ENCODE measurements around the gene SYPL2. TPM values are rescaled to one million over a fixed set of nuclear protein-coding genes. Genes with fewer than 3 reads are reported as not detected.
"Not testable (repeated sequence)": the region's sequence is repeated elsewhere in the genome, so short reads cannot be mapped to it uniquely, and the experiment has no call there.

Gene SYPL2
- total RNA-seq, 2 donors from 2014 or later, result 0.09 TPM; not detected in 1

- DNase-seq (ENCODE audit: low spot score in 2 of 2), result no peak
- H3K9me3 Mint-ChIP-seq, result peaks cover 0 to 13% of the 10 kb centered on the region in 2 donors
- peaks cover 10 to 22% of the 10 kb centered on the region in 2 donors for H3K36me3 Mint-ChIP-seq
- ATAC-seq, result no peak
- H3K27ac Mint-ChIP-seq, result no peak overlapping the region
These were observed 8.5 kb upstream of the SYPL2 start for GRCh38 chr1:109457819-109458218.

GRCh38 chr1:109466125-109466451, 258 bp upstream of the SYPL2 start:
- DNase-seq (ENCODE audit: low spot score in 2 of 2) (no peak), ATAC-seq (no peak)
- H3K9me3 Mint-ChIP-seq, result no peaks in the 10 kb centered on the region
- no peaks in the 10 kb centered on the region for H3K36me3 Mint-ChIP-seq
- peak overlapping the region in 1 of 2 donors; percentile 29 for H3K27ac Mint-ChIP-seq

- Mint-ChIP-seq H3K36me3 (no peaks in the 10 kb centered on the region), H3K9me3 (no peaks in the 10 kb centered on the region), H3K27ac (no peak overlapping the region)
- no peak for ATAC-seq
- no peak for DNase-seq (ENCODE audit: low spot score in 2 of 2)
These were observed 993 bp downstream of the SYPL2 start for GRCh38 chr1:109467301-109467777.

GRCh38 chr1:109468061-109468460, 1.7 kb downstream of the SYPL2 start:
- Mint-ChIP-seq H3K27ac (no peak overlapping the region), H3K36me3 (no peaks in the 10 kb centered on the region), H3K9me3 (no peaks in the 10 kb centered on the region)
- DNase-seq (ENCODE audit: low spot score in 2 of 2) (no peak), ATAC-seq (no peak)

GRCh38 chr1:109468903-109469302, 2.6 kb downstream of the SYPL2 start:
- ATAC-seq, result no peak
- Mint-ChIP-seq H3K27ac (no peak overlapping the region), H3K9me3 (no peaks in the 10 kb centered on the region), H3K36me3 (no peaks in the 10 kb centered on the region)
- no peak for DNase-seq (ENCODE audit: low spot score in 2 of 2)

- Mint-ChIP-seq H3K27ac (no peak overlapping the region), H3K36me3 (no peaks in the 10 kb centered on the region), H3K9me3 (no peaks in the 10 kb centered on the region)
- ATAC-seq (no peak), DNase-seq (ENCODE audit: low spot score in 2 of 2) (no peak)
These were observed 3.9 kb downstream of the SYPL2 start for GRCh38 chr1:109470245-109470644.

- ATAC-seq (no peak), DNase-seq (ENCODE audit: low spot score in 2 of 2) (no peak)
- H3K27ac Mint-ChIP-seq, result no peak overlapping the region
- no peaks in the 10 kb centered on the region for H3K36me3 Mint-ChIP-seq
- H3K9me3 Mint-ChIP-seq, result no peaks in the 10 kb centered on the region
These were observed 6.4 kb downstream of the SYPL2 start for GRCh38 chr1:109472779-109473178.

GRCh38 chr1:109473284-109474057, 7.1 kb downstream of the SYPL2 start:
- H3K36me3 Mint-ChIP-seq; DNase-seq (ENCODE audit: low spot score in 2 of 2); H3K9me3 Mint-ChIP-seq; ATAC-seq; H3K27ac Mint-ChIP-seq: not testable (repeated sequence)

GRCh38 chr1:109474697-109475096, 8.4 kb downstream of the SYPL2 start:
- no peak overlapping the region for H3K27ac Mint-ChIP-seq
- H3K36me3 Mint-ChIP-seq, result no peaks in the 10 kb centered on the region
- no peak for DNase-seq (ENCODE audit: low spot score in 2 of 2)
- ATAC-seq, result no peak
- H3K9me3 Mint-ChIP-seq, result no peaks in the 10 kb centered on the region

- Mint-ChIP-seq H3K9me3 (no peaks in the 10 kb centered on the region), H3K36me3 (no peaks in the 10 kb centered on the region), H3K27ac (no peak overlapping the region)
- ATAC-seq (no peak), DNase-seq (ENCODE audit: low spot score in 2 of 2) (peak in 1 of 2 donors; percentile 7)
These were observed 8.9 kb downstream of the SYPL2 start for GRCh38 chr1:109475261-109475660.

- DNase-seq (ENCODE audit: low spot score in 2 of 2), result peak in 1 of 2 donors; percentile 35
- Mint-ChIP-seq H3K9me3 (no peaks in the 10 kb centered on the region), H3K36me3 (no peaks in the 10 kb centered on the region), H3K27ac (no peak overlapping the region)
- ATAC-seq, result no peak
These were observed 10.5 kb downstream of the SYPL2 start for GRCh38 chr1:109476825-109477224.

GRCh38 chr1:109477821-109478220, 11.5 kb downstream of the SYPL2 start:
- DNase-seq (ENCODE audit: low spot score in 2 of 2) (no peak), ATAC-seq (no peak)
- H3K27ac Mint-ChIP-seq, result no peak overlapping the region
- H3K36me3 Mint-ChIP-seq, result no peaks in the 10 kb centered on the region
- no peaks in the 10 kb centered on the region for H3K9me3 Mint-ChIP-seq

- ATAC-seq (no peak), DNase-seq (ENCODE audit: low spot score in 2 of 2) (peak in 1 of 2 donors; percentile 44)
- H3K36me3 Mint-ChIP-seq, result no peaks in the 10 kb centered on the region
- H3K27ac Mint-ChIP-seq, result no peak overlapping the region
- no peaks in the 10 kb centered on the region for H3K9me3 Mint-ChIP-seq
These were observed 12.5 kb downstream of the SYPL2 start for GRCh38 chr1:109478806-109479205.

GRCh38 chr1:109479311-109479710, 13.0 kb downstream of the SYPL2 start:
- no peaks in the 10 kb centered on the region for H3K9me3 Mint-ChIP-seq
- ATAC-seq (no peak), DNase-seq (ENCODE audit: low spot score in 2 of 2) (peak in 1 of 2 donors; percentile 26)
- peaks cover 0 to 3% of the 10 kb centered on the region in 2 donors for H3K36me3 Mint-ChIP-seq
- no peak overlapping the region for H3K27ac Mint-ChIP-seq

- no peak for ATAC-seq
- Mint-ChIP-seq H3K9me3 (no peaks in the 10 kb centered on the region), H3K27ac (no peak overlapping the region), H3K36me3 (peaks cover 0 to 9% of the 10 kb centered on the region in 2 donors)
- DNase-seq (ENCODE audit: low spot score in 2 of 2), result peak in 1 of 2 donors; percentile 51
These were observed 13.6 kb downstream of the SYPL2 start for GRCh38 chr1:109479901-109480300.

GRCh38 chr1:109481646-109482045, 15.3 kb downstream of the SYPL2 start:
- H3K9me3 Mint-ChIP-seq, result no peaks in the 10 kb centered on the region
- peaks cover 0 to 9% of the 10 kb centered on the region in 2 donors for H3K36me3 Mint-ChIP-seq
- no peak for ATAC-seq
- peak in 1 of 2 donors; percentile 46 for DNase-seq (ENCODE audit: low spot score in 2 of 2)
- no peak overlapping the region for H3K27ac Mint-ChIP-seq

- H3K36me3 Mint-ChIP-seq, result peaks cover 0 to 9% of the 10 kb centered on the region in 2 donors
- no peaks in the 10 kb centered on the region for H3K9me3 Mint-ChIP-seq
- DNase-seq (ENCODE audit: low spot score in 2 of 2), result no peak
- ATAC-seq, result no peak
- H3K27ac Mint-ChIP-seq, result peak overlapping the region in 1 of 2 donors; percentile 94
These were observed 15.9 kb downstream of the SYPL2 start for GRCh38 chr1:109482242-109482641.

All from activated naive CD4-positive, alpha-beta T cell treated with anti-CD3 and anti-CD28 coated beads, Interleukin-2, amount 50 U/mL, for 72 hours (primary cell).